RWPE2 (cell line): ENCODE measurements around the gene RUVBL2.
"Not testable (repeated sequence)": the region's sequence is repeated elsewhere in the genome, so short reads cannot be mapped to it uniquely, and the experiment has no call there.

Experiments
- ATAC-seq: fragments of 200-7000 bp; cut with Tn5 transposase; 3 replicates; pipeline ENCODE4 v1.9.1; 2021; ENCODE audit warnings: low read depth
- DNase-seq: peaks from one replicate; pipeline ENCODE4 v3.0.0-alpha.2; 2020; ENCODE audit warnings: low spot score
- H3K27ac ChIP-seq: fragments of 450-650 bp; 2 replicates; pipeline ENCODE4 v1.5.1; 2017; ENCODE audit warnings: mild to moderate bottlenecking; ENCODE audit not compliant: poor library complexity, severe bottlenecking
- H3K27me3 ChIP-seq: fragments of 250-450 bp; sonication (Bioruptor Pico); 2 replicates; pipeline ENCODE4 v1.5.1; 2021; ENCODE audit warnings: mild to moderate bottlenecking, moderate library complexity; ENCODE audit not compliant: insufficient read depth, poor library complexity, severe bottlenecking
- H3K36me3 ChIP-seq: fragments of 250-450 bp; sonication (Bioruptor Pico); 2 replicates; pipeline ENCODE4 v1.5.1; 2020; ENCODE audit warnings: low read depth, mild to moderate bottlenecking, moderate library complexity
- H3K4me1 ChIP-seq: fragments of 250-450 bp; sonication (Bioruptor Pico); 2 replicates; pipeline ENCODE4 v1.5.1; 2021; ENCODE audit warnings: mild to moderate bottlenecking, moderate library complexity; ENCODE audit not compliant: insufficient read depth, poor library complexity, severe bottlenecking
- H3K4me3 ChIP-seq: fragments of 250-450 bp; sonication (Bioruptor Pico); 2 replicates; pipeline ENCODE4 v1.5.1; 2021; ENCODE audit warnings: mild to moderate bottlenecking, moderate library complexity; ENCODE audit not compliant: severe bottlenecking
- H3K9me3 ChIP-seq: fragments of 250-450 bp; sonication (Bioruptor Pico); 2 replicates; pipeline ENCODE4 v1.5.1; 2021; ENCODE audit warnings: mild to moderate bottlenecking, moderate library complexity; ENCODE audit not compliant: severe bottlenecking
- CTCF ChIP-seq: fragments of 450-650 bp; IDR thresholded peaks from one replicate; pipeline ENCODE4 v1.5.1; 2017; ENCODE audit warnings: mild to moderate bottlenecking, moderate library complexity; ENCODE audit not compliant: poor library complexity, severe bottlenecking

The RUVBL2 gene

GRCh38 chr19:49019242-49019932 lies 25.7 kb downstream of the RUVBL2 start:
- no peaks in the 10 kb centered on the region for H3K4me1 ChIP-seq
- H3K9me3 ChIP-seq: no peaks in the 10 kb centered on the region
- H3K27me3 ChIP-seq: no peaks in the 10 kb centered on the region
- peak overlapping the region; percentile 64 for H3K27ac ChIP-seq
- DNase-seq: peak; percentile 84
- H3K36me3 ChIP-seq: peaks cover 7% of the 10 kb centered on the region
- peak; percentile 11 for TF ChIP-seq CTCF
- ATAC-seq: peak; percentile 63
- H3K4me3 ChIP-seq: peak overlapping the region; percentile 41

- DNase-seq (no peak), ATAC-seq (no peak)
- TF ChIP-seq CTCF: no peak
- Histone ChIP-seq H3K27ac (no peak overlapping the region), H3K9me3 (no peaks in the 10 kb centered on the region), H3K4me3 (no peak overlapping the region), H3K36me3 (no peaks in the 10 kb centered on the region), H3K27me3 (no peaks in the 10 kb centered on the region), H3K4me1 (no peaks in the 10 kb centered on the region)
These were observed 26.7 kb downstream of the RUVBL2 start for GRCh38 chr19:49020342-49020741.

- Histone ChIP-seq H3K4me1 (no peaks in the 10 kb centered on the region), H3K36me3 (no peaks in the 10 kb centered on the region), H3K27ac (no peak overlapping the region), H3K4me3 (no peak overlapping the region), H3K9me3 (no peaks in the 10 kb centered on the region), H3K27me3 (no peaks in the 10 kb centered on the region)
- ATAC-seq (no peak), DNase-seq (no peak)
- TF ChIP-seq CTCF: no peak
These were observed 27.5 kb downstream of the RUVBL2 start for GRCh38 chr19:49020931-49021895.

- H3K4me3 ChIP-seq: no peak overlapping the region
- no peaks in the 10 kb centered on the region for H3K9me3 ChIP-seq
- H3K27me3 ChIP-seq: no peaks in the 10 kb centered on the region
- no peaks in the 10 kb centered on the region for H3K36me3 ChIP-seq
- H3K4me1 ChIP-seq: no peaks in the 10 kb centered on the region
- H3K27ac ChIP-seq: no peak overlapping the region
- TF ChIP-seq CTCF: no peak
- DNase-seq (no peak), ATAC-seq (no peak)
These were observed 28.4 kb downstream of the RUVBL2 start for GRCh38 chr19:49022116-49022515.

GRCh38 chr19:49024233-49024632 lies 30.5 kb downstream of the RUVBL2 start, which contains the start of gene CGB3:
CGB3 (minus strand) TSS chr19:49024333; CDS start chr19:49023971, 362 bp downstream.
- not testable (repeated sequence) for H3K36me3 ChIP-seq, H3K27me3 ChIP-seq, H3K9me3 ChIP-seq, DNase-seq, H3K4me1 ChIP-seq, ATAC-seq, H3K27ac ChIP-seq, H3K4me3 ChIP-seq

GRCh38 chr19:49025088-49025487 lies 31.4 kb downstream of the RUVBL2 start:
- H3K9me3 ChIP-seq, ATAC-seq, H3K36me3 ChIP-seq, H3K27me3 ChIP-seq, H3K4me1 ChIP-seq, DNase-seq, H3K27ac ChIP-seq, H3K4me3 ChIP-seq: not testable (repeated sequence)

- not testable (repeated sequence) for H3K9me3 ChIP-seq, H3K27me3 ChIP-seq, H3K4me3 ChIP-seq, H3K4me1 ChIP-seq, DNase-seq, H3K27ac ChIP-seq, H3K36me3 ChIP-seq
- peak; percentile 40; the same call in 1 of the 3 replicates for ATAC-seq
These were observed 31.9 kb downstream of the RUVBL2 start for GRCh38 chr19:49025599-49025998.

GRCh38 chr19:49028686-49029085 lies 35.0 kb downstream of the RUVBL2 start:
- H3K4me3 ChIP-seq, H3K9me3 ChIP-seq, H3K4me1 ChIP-seq, H3K27me3 ChIP-seq, H3K27ac ChIP-seq, ATAC-seq, H3K36me3 ChIP-seq, DNase-seq: not testable (repeated sequence)
